PC-9 (cell line): Measurements from ENCODE around the gene ZC3H15.

Experiments used
- EZH2 ChIP-seq: fragments of 200-600 bp; sonication (generic); IDR thresholded peaks from 2 replicates; pipeline ENCODE4 v1.8.0; 2017; ENCODE audit warnings: antibody characterized with exemption, low read depth
- TF ChIP-seq, protein P1 (sequence below): fragments of 200-600 bp; sonication (generic); conservative IDR thresholded peaks from 2 replicates; pipeline ENCODE4 v1.6.1; 2017; ENCODE audit warnings: mixed run types, antibody characterized with exemption, mild to moderate bottlenecking, moderate library complexity

- TF ChIP-seq, protein P1, sequence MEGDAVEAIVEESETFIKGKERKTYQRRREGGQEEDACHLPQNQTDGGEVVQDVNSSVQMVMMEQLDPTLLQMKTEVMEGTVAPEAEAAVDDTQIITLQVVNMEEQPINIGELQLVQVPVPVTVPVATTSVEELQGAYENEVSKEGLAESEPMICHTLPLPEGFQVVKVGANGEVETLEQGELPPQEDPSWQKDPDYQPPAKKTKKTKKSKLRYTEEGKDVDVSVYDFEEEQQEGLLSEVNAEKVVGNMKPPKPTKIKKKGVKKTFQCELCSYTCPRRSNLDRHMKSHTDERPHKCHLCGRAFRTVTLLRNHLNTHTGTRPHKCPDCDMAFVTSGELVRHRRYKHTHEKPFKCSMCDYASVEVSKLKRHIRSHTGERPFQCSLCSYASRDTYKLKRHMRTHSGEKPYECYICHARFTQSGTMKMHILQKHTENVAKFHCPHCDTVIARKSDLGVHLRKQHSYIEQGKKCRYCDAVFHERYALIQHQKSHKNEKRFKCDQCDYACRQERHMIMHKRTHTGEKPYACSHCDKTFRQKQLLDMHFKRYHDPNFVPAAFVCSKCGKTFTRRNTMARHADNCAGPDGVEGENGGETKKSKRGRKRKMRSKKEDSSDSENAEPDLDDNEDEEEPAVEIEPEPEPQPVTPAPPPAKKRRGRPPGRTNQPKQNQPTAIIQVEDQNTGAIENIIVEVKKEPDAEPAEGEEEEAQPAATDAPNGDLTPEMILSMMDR: no peak; the same call in 1 of the 2 replicates
- no peak for TF ChIP-seq EZH2
Measured at GRCh38 chr2:186459009-186459408, 27.1 kb upstream of the ZC3H15 start.
